Endometrial microvascular endothelial cells (primary cell): Measurements from ENCODE around the gene MYLK3. TPM values are rescaled to one million over a fixed set of nuclear protein-coding genes. Genes with fewer than 3 reads are reported as not detected.

Source experiments
- in situ Hi-C: cut with HindIII; loops from 2 replicates; pipeline ENCODE4 v1.10.0; 2017; ENCODE audit warnings: low sequenced_read_pairs, low pct_unique_long_range_greater_than_20kb; ENCODE audit errors: inconsistent ontology term
- total RNA-seq: library from RNA; depleted of rRNA; stranded (reverse); fragments of >200 nt; gene quantifications from one replicate; pipeline ENCODE4 v1.2.3, GENCODE V29; 2015; ENCODE audit errors: inconsistent ontology term

The MYLK3 gene
- total RNA-seq, 1 donor from 2014 or later = not detected

GRCh38 chr16:46730801-46731690, 17.1 kb downstream of the MYLK3 start:
- in situ Hi-C loops = no loop called here

GRCh38 chr16:46730126-46730525, 18.0 kb downstream of the MYLK3 start:
- in situ Hi-C loops = no loop called here

- in situ Hi-C loops = no loop called here
Observed at GRCh38 chr16:46729326-46729995, 18.7 kb downstream of the MYLK3 start.

- in situ Hi-C loops = no loop called here
Observed at GRCh38 chr16:46728806-46729205, 19.3 kb downstream of the MYLK3 start.

- in situ Hi-C loops = no loop called here
Observed at GRCh38 chr16:46727630-46728029, 20.5 kb downstream of the MYLK3 start.

GRCh38 chr16:46727184-46727583, 21.0 kb downstream of the MYLK3 start:
- in situ Hi-C loops = no loop called here

- in situ Hi-C loops = no loop called here
Observed at GRCh38 chr16:46721885-46722284, 26.3 kb downstream of the MYLK3 start.

GRCh38 chr16:46720619-46721018, 27.5 kb downstream of the MYLK3 start:
- in situ Hi-C loops = no loop called here

- in situ Hi-C loops = no loop called here
Observed at GRCh38 chr16:46719528-46719927, 28.6 kb downstream of the MYLK3 start.

GRCh38 chr16:46718214-46718613, 29.9 kb downstream of the MYLK3 start:
- in situ Hi-C loops = no loop called here

- in situ Hi-C loops = no loop called here
Observed at GRCh38 chr16:46717692-46718091, 30.5 kb downstream of the MYLK3 start.

- in situ Hi-C loops = no loop called here
Observed at GRCh38 chr16:46715769-46716305, 32.3 kb downstream of the MYLK3 start.

- in situ Hi-C loops = no loop called here
Observed at GRCh38 chr16:46714797-46715591, 33.1 kb downstream of the MYLK3 start.

- in situ Hi-C loops = no loop called here
Observed at GRCh38 chr16:46713634-46714033, 34.5 kb downstream of the MYLK3 start.

- in situ Hi-C loops = no loop called here
Observed at GRCh38 chr16:46712911-46713310, 35.2 kb downstream of the MYLK3 start.

GRCh38 chr16:46711106-46712058, 36.8 kb downstream of the MYLK3 start:
- in situ Hi-C loops = no loop called here

- in situ Hi-C loops = no loop called here
Observed at GRCh38 chr16:46709469-46710005, 38.6 kb downstream of the MYLK3 start.

GRCh38 chr16:46706642-46707041, 41.5 kb downstream of the MYLK3 start:
- in situ Hi-C loops = no loop called here
